ENCODE measurements around the gene SYNGR2. TPM values are rescaled to one million over a fixed set of nuclear protein-coding genes. Genes with fewer than 3 reads are reported as not detected.

SYNGR2 gene
- total RNA-seq, 3 donors from 2014 or later: 90.4 to 202 (median 196) TPM

DNA sequence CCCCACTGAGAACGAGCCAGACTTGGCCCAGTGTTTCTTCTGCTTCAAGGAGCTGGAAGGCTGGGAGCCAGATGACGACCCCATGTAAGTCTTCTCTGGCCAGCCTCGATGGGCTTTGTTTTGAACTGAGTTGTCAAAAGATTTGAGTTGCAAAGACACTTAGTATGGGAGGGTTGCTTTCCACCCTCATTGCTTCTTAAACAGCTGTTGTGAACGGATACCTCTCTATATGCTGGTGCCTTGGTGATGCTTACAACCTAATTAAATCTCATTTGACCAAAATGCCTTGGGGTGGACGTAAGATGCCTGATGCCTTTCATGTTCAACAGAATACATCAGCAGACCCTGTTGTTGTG lies 46.3 kb downstream of the SYNGR2 start:
- ATAC-seq: no peak
- H3K4me3 ChIP-seq: no peak overlapping the region
- TF ChIP-seq, protein P1, sequence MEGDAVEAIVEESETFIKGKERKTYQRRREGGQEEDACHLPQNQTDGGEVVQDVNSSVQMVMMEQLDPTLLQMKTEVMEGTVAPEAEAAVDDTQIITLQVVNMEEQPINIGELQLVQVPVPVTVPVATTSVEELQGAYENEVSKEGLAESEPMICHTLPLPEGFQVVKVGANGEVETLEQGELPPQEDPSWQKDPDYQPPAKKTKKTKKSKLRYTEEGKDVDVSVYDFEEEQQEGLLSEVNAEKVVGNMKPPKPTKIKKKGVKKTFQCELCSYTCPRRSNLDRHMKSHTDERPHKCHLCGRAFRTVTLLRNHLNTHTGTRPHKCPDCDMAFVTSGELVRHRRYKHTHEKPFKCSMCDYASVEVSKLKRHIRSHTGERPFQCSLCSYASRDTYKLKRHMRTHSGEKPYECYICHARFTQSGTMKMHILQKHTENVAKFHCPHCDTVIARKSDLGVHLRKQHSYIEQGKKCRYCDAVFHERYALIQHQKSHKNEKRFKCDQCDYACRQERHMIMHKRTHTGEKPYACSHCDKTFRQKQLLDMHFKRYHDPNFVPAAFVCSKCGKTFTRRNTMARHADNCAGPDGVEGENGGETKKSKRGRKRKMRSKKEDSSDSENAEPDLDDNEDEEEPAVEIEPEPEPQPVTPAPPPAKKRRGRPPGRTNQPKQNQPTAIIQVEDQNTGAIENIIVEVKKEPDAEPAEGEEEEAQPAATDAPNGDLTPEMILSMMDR (IDR thresholded peaks at IDR 0.05): no peak
- H3K36me3 ChIP-seq (ENCODE audit: low read depth): no peaks in the 10 kb centered on the region
- no peaks in the 10 kb centered on the region for H3K9me3 ChIP-seq
- H3K4me1 ChIP-seq (ENCODE audit: low read depth): peaks cover 9% of the 10 kb centered on the region
- no peak for DNase-seq
- intact Hi-C loops (cut with DNase I, micrococcal nuclease): no loop called here

DNA sequence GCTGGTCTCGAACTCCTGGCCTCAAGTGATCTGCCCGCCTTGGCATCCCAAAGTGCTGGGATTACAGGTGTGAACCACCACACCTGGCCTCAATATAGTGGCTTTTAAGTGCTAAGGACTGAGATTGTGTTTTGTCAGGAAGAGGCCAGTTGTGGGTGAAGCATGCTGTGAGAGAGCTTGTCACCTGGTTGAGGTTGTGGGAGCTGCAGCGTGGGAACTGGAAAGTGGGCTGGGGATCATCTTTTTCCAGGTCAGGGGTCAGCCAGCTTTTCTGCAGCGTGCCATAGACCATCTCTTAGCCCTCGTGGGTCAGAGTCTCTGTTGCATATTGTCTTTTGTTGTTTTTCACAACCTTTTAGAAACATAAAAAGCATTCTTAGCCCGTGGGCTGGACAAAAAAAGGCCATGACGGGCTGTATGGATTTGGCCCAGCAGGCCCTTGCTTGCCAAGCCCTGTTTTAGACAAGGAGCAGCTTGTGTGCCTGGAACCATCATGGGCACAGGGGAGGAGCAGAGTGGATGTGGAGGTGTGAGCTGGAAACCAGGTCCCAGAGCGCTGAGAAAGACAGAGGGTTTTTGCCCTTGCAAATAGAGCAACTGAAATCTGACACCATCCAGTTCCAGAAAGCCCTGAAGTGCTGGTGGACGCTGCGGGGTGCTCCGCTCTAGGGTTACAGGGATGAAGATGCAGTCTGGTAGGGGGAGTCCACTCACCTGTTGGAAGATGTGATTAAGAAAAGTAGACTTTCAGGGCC lies 51.2 kb downstream of the SYNGR2 start:
- no peaks in the 10 kb centered on the region for H3K9me3 ChIP-seq
- no peak overlapping the region for H3K4me3 ChIP-seq
- peaks cover 4% of the 10 kb centered on the region for H3K4me1 ChIP-seq (ENCODE audit: low read depth)
- DNase-seq (no peak), ATAC-seq (no peak)
- intact Hi-C loops (cut with DNase I, micrococcal nuclease): no loop called here
- H3K36me3 ChIP-seq (ENCODE audit: low read depth): no peaks in the 10 kb centered on the region
- TF ChIP-seq, protein P1 (IDR thresholded peaks at IDR 0.05): no peak

Other genes with a start within 250 kb of the SYNGR2 start
- gene TNRC6C, start 209.9 kb upstream of the SYNGR2 start, total RNA-seq: 10 to 100 TPM; 13.7 to 32.6 (median 20.7) TPM
- gene TMC6, start 39.8 kb upstream of the SYNGR2 start, total RNA-seq: 100 to 1,000 TPM in 2 of 3 donors, 10 to 100 TPM in 1; 53.8 to 108 (median 105) TPM
- gene TMC8, start 37.8 kb upstream of the SYNGR2 start, total RNA-seq: 10 to 100 TPM in 1 of 3 donors, 1 to 10 TPM in 2; 6.0 to 11.4 (median 8.5) TPM
- not detected for gene C17orf99, start 22.2 kb upstream of the SYNGR2 start, total RNA-seq
- 10 to 100 TPM in 2 of 3 donors, 1 to 10 TPM in 1; 8.9 to 46.5 (median 10.2) TPM for gene TK1, start 18.5 kb downstream of the SYNGR2 start, total RNA-seq
- 10 to 100 TPM; 14.2 to 39.9 (median 27.9) TPM for gene AFMID, start 18.8 kb downstream of the SYNGR2 start, total RNA-seq
- gene BIRC5, start 45.7 kb downstream of the SYNGR2 start, total RNA-seq: 10 to 100 TPM in 1 of 3 donors, 1 to 10 TPM in 2; 2.4 to 22.4 (median 4.7) TPM
- not detected for gene TMEM235, start 63.0 kb downstream of the SYNGR2 start, total RNA-seq
- gene SOCS3, start 191.5 kb downstream of the SYNGR2 start, total RNA-seq: 10 to 100 TPM; 21.9 to 41.3 (median 23.2) TPM
- 10 to 100 TPM; 36.2 to 54.3 (median 48.8) TPM for gene PGS1, start 210.1 kb downstream of the SYNGR2 start, total RNA-seq

Measured in mucosa of descending colon (tissue), 3 donors.